Large intestine (tissue), 3 donors: Measurements from ENCODE around the gene FEM1B. TPM values are rescaled to one million over a fixed set of nuclear protein-coding genes. Genes with fewer than 3 reads are reported as not detected.

Experiments
- DNase-seq, 2 donors: peaks; one replicate each; pipeline versions ENCODE4 v3.0.0 to v3.0.0-alpha.2; 2013
- H3K27ac ChIP-seq: one replicate; pipeline ENCODE4 v1.5.1; 2013; ENCODE audit warnings: low read length
- H3K27me3 ChIP-seq: 2 replicates; pipeline ENCODE4 v1.6.1; 2013; ENCODE audit warnings: low read length; ENCODE audit not compliant: control insufficient read depth, insufficient read depth
- H3K36me3 ChIP-seq: 2 replicates; pipeline ENCODE4 v1.6.1; 2013; ENCODE audit warnings: low read length; ENCODE audit not compliant: control insufficient read depth, insufficient read depth
- H3K4me1 ChIP-seq: one replicate; pipeline ENCODE4 v1.6.1; 2013; ENCODE audit warnings: low read length; ENCODE audit not compliant: control insufficient read depth, insufficient read depth
- H3K4me3 ChIP-seq: one replicate; pipeline ENCODE4 v1.5.1; 2013; ENCODE audit warnings: low read length
- H3K9me3 ChIP-seq: one replicate; pipeline ENCODE4 v1.6.1; 2013; ENCODE audit warnings: mild to moderate bottlenecking, low read depth, low read length, moderate library complexity; ENCODE audit not compliant: control insufficient read depth
- WGBS: methylation state at CpG from one replicate; pipeline ENCODE4 v1.1.5; 2013; ENCODE audit warnings: low lambda C conversion rate; ENCODE audit not compliant: insufficient coverage; 5-methylcytosine and 5-hydroxymethylcytosine counted together
- polyA plus RNA-seq: library from polyadenylated mRNA; unstranded; fragments of 120-200 nt; gene quantifications from one replicate; pipeline ENCODE4 v1.2.1, GENCODE V29; 2013

The FEM1B gene
- polyA plus RNA-seq, 1 donor = 49.3 TPM

DNA sequence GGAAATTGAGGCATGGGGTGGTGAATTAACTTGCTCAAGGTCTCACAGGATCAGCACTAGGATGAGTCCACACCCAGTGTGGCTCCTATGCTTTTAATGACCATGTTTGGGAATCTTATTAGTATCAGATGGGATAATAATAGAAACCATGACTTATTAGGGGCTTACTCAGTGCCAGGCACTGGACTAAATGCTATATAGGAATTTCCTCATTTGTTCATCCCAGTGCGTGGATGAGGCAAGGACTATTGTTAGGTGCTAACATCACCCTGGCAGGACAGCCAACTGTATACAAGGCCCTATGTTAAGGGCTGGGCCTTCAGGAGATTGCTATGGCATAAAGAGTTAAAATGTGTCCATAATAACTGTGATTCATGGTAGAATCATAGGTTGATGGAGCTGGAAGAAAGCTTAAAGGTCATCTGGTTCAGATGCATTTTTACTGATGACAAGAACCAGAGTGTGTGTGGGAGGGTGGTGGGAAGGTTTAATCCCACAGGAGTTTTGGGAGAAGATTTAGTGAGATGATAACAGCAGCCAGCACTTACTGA, 4.7 kb upstream of the FEM1B start:
- Histone ChIP-seq H3K4me3 (no peak overlapping the region), H3K27me3 (no peaks in the 10 kb centered on the region), H3K9me3 (no peaks in the 10 kb centered on the region), H3K4me1 (peaks cover 30% of the 10 kb centered on the region), H3K27ac (peak overlapping the region; percentile 77), H3K36me3 (no peaks in the 10 kb centered on the region)
- WGBS = no CpG with 5 or more reads among the region's 1 CpG
- DNase-seq = no peak

DNA sequence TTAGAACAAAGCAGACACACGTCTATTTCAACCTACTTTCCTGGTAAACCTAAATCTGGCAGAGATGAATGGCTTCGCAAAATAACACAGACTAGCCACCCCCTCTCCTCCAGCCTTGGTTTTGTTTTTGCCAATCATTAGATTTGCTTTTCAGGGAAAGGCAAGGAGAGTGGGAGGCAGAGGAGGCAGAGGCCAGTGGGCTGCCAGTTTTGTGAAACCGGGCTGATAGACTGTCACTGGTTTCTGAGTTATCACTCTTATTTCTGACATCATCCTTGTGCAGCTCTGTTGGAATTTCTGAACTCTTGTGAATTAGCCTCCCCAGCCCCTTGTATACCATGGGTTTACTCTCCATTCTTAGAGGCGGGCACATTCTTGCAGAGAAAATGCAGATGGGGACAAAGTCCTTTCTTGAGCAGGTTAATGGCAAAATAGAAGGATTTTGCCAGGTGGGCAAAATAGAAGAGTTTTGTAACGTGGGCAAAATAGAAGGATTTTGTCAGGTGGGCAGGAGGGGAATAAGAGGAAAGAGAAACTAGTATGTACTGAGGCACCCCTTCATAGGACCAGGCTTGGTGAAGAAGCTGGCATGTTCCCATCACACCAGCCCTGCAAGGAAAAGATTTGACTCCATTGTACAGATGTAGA, 3.2 kb upstream of the FEM1B start:
- Histone ChIP-seq H3K27me3 (no peaks in the 10 kb centered on the region), H3K4me1 (peaks cover 30% of the 10 kb centered on the region), H3K9me3 (no peaks in the 10 kb centered on the region), H3K27ac (peak overlapping the region; percentile 77), H3K36me3 (no peaks in the 10 kb centered on the region), H3K4me3 (no peak overlapping the region)
- no CpG with 5 or more reads among the region's 5 CpGs for WGBS
- peak in 1 of 2 donors; percentile 50 for DNase-seq

GRCh38 chr15:68275165-68275746, 2.3 kb upstream of the FEM1B start:
- H3K4me1 ChIP-seq = peaks cover 33% of the 10 kb centered on the region
- no CpG with 5 or more reads among the region's 3 CpGs for WGBS

DNA sequence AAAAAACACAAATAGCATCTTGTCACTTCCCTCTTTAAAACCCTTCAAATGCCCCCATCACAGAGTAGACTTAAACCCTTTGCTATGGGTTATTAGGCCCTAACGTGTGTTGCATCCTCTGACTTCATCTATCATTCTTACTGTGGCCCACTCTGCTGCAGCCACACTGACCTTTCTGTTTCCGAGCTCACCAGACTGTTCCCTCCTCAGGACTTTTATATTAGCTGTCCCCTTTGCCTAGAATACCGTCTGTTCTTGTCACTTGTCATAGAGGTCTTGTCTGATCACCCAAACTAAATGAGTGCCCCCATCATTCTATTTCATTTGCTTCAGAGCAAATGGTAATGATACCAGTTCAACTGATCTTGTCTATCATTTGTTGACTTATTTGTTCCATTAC, 877 bp upstream of the FEM1B start:
- H3K4me1 ChIP-seq = peaks cover 38% of the 10 kb centered on the region
- WGBS = no CpG with 5 or more reads among the region's 3 CpGs

More at GRCh38 chr15:68275165-68275746, 2.3 kb upstream of the FEM1B start:
- Histone ChIP-seq H3K27ac (peak overlapping the region; percentile 77), H3K4me3 (no peak overlapping the region), H3K36me3 (no peaks in the 10 kb centered on the region), H3K27me3 (no peaks in the 10 kb centered on the region), H3K9me3 (no peaks in the 10 kb centered on the region)
- DNase-seq = peak in 1 of 2 donors; percentile 38

DNA sequence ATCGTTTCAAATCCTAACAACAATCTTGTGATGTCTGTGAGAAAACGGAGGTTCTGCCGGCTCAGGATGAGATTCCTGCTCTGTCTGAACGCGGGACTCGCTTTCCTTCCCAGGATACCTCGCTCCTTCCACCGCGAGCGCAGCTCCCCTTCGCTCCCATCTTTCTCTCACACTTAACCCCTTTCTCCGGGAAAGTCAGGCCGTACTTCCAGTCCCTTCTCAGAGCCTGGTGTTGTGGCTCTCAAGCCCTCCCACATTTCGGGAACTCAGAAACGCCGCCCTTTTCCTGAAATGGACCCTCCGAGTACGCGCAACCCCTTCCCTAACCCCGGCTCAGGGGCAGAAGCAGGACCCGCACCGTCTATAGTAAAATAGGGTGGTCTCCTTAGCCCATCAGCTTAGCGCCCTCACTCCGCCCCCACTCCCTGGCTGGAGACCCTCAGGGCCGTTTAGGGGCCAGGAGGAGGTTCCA, 378 bp upstream of the FEM1B start:
- H3K27me3 ChIP-seq = no peaks in the 10 kb centered on the region
- H3K9me3 ChIP-seq = no peaks in the 10 kb centered on the region
- DNase-seq = no peak
- peak overlapping the region; percentile 69 for H3K4me3 ChIP-seq
- H3K4me1 ChIP-seq = peaks cover 38% of the 10 kb centered on the region
- WGBS = no CpG with 5 or more reads among the region's 25 CpGs
- H3K36me3 ChIP-seq = no peaks in the 10 kb centered on the region
- peak overlapping the region; percentile 99 for H3K27ac ChIP-seq

More for the DNA sequence above, 877 bp upstream of the FEM1B start:
- Histone ChIP-seq H3K27ac (peak overlapping the region; percentile 99), H3K4me3 (peak overlapping the region; percentile 69), H3K9me3 (no peaks in the 10 kb centered on the region), H3K27me3 (no peaks in the 10 kb centered on the region), H3K36me3 (no peaks in the 10 kb centered on the region)
- DNase-seq = no peak

DNA sequence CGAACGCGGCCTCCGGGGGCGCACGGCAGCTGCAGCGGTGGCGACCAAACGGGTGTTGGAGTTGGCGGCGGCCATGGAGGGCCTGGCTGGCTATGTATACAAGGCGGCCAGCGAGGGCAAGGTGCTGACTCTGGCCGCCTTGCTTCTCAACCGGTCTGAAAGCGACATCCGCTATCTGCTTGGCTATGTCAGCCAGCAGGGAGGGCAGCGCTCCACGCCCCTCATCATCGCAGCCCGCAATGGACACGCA, 725 bp downstream of the FEM1B start:
- no peak for DNase-seq
- H3K27ac ChIP-seq = peak overlapping the region; percentile 99
- peak overlapping the region; percentile 69 for H3K4me3 ChIP-seq
- H3K9me3 ChIP-seq = no peaks in the 10 kb centered on the region
- no peaks in the 10 kb centered on the region for H3K36me3 ChIP-seq
- no peaks in the 10 kb centered on the region for H3K27me3 ChIP-seq
- no CpG with 5 or more reads among the region's 22 CpGs for WGBS
- H3K4me1 ChIP-seq = peaks cover 38% of the 10 kb centered on the region

GRCh38 chr15:68278595-68279405, 1.3 kb downstream of the FEM1B start:
- no peaks in the 10 kb centered on the region for H3K27me3 ChIP-seq
- peak overlapping the region; percentile 99 for H3K27ac ChIP-seq
- H3K36me3 ChIP-seq = no peaks in the 10 kb centered on the region
- H3K9me3 ChIP-seq = no peaks in the 10 kb centered on the region
- WGBS = 0% methylated on average over 1 of the region's 23 CpGs
- H3K4me3 ChIP-seq = peak overlapping the region; percentile 69
- DNase-seq = peak in 1 of 2 donors; percentile 46
- peaks cover 34% of the 10 kb centered on the region for H3K4me1 ChIP-seq

DNA sequence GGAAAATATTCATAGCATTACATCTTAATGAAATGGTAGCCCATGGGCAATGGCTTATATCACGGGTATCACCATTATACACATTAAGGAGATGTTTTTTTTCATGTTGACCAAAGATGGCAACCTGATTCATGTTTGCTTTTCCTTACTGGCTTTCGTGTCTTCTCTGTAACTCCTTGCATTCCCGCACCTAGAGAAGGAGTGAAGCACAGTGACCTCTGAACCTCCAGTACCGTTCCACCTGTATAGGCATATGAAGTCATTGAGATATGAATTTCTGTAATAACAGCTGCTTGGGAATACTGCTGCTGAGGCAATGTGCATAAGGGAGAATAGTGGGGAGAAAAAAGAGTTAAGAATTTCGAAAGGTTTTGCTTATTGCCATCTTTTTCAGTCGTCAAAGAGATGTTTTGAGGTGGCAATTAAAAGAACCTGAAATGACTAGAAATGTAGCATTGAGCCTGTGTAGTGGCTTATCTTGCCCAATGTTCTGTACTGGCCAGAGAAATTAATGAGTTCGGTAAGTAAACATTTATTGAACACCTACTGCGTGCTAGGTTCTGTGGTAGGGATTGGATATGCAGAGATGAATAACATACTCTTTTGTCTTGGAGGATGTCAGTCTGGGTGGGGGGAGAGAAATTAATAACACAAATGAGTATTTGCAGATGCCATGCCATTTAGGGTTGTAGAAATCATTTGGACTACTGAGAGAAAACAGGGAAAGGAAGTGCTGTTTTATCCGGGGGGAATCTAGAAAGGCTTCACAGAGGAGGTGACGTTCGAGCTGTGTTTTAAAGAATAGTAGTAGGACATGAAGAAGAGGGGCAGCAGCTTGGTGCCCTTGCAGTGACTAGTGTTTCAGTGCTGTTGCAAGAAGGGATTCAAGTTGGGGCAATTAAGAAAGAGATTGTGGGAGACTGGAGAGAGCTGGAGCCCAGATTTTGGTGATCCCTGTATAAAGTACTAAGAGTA, 2.5 kb downstream of the FEM1B start:
- 20% methylated on average over 5 of the region's 11 CpGs for WGBS
- H3K36me3 ChIP-seq = peaks cover 6% of the 10 kb centered on the region
- H3K4me3 ChIP-seq = peak overlapping the region; percentile 69
- no peaks in the 10 kb centered on the region for H3K9me3 ChIP-seq
- H3K27me3 ChIP-seq = no peaks in the 10 kb centered on the region
- H3K4me1 ChIP-seq = peaks cover 26% of the 10 kb centered on the region
- H3K27ac ChIP-seq = peak overlapping the region; percentile 99
- DNase-seq = peak; percentile 72 to 86

DNA sequence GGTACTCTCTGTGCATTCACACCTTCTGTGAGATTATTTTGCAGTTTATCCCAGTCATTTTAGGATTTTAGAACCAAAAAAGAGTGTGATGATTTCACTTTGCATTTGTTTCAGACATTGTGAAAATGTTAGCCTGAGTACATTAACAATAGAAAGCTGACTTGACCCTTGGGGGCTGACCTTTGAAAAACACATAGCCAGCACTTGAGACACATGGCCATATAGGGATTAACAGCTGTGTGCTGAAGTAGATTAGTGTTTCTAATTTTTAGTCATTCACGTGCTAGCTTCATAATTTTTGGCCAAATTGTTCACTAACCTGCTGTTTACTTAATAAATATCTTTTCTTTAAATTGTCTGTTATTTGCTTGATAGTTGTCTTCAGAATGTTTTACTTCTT, 3.5 kb downstream of the FEM1B start:
- peak overlapping the region; percentile 99 for H3K27ac ChIP-seq

More for the DNA sequence above, 3.5 kb downstream of the FEM1B start:
- DNase-seq = no peak
- WGBS = 13% methylated on average over 1 of the region's 1 CpG
- H3K4me3 ChIP-seq = peak overlapping the region; percentile 69
- peaks cover 6% of the 10 kb centered on the region for H3K36me3 ChIP-seq
- no peaks in the 10 kb centered on the region for H3K9me3 ChIP-seq
- H3K4me1 ChIP-seq = peaks cover 20% of the 10 kb centered on the region
- no peaks in the 10 kb centered on the region for H3K27me3 ChIP-seq
